H9 (cell line): Measurements from ENCODE around the gene CCDC159. TPM values are rescaled to one million over a fixed set of nuclear protein-coding genes. Genes with fewer than 3 reads are reported as not detected.
A peak's percentile ranks its signal among the peaks of the same experiment; 100 is the strongest.

ENCODE experiments used
- DNase-seq: peaks from one replicate; pipeline ENCODE4 v3.0.0-alpha.2; 2017
- H2AFZ ChIP-seq: one replicate; pipeline ENCODE4 v1.6.1; 2013; ENCODE audit warnings: mild to moderate bottlenecking, low read length, control low read depth, moderate library complexity
- H2AK5ac ChIP-seq: 2 replicates; pipeline ENCODE4 v1.6.1; 2013; ENCODE audit warnings: low read length, control low read depth, mixed read lengths; ENCODE audit not compliant: insufficient read length
- H2BK120ac ChIP-seq: one replicate; pipeline ENCODE4 v1.6.1; 2013; ENCODE audit warnings: low read depth, mild to moderate bottlenecking, low read length, control low read depth, inconsistent platforms; ENCODE audit not compliant: poor library complexity, severe bottlenecking
- H2BK12ac ChIP-seq: 2 replicates; pipeline ENCODE4 v1.6.1; 2013; ENCODE audit warnings: low read length, control low read depth, mixed read lengths, low read depth; ENCODE audit not compliant: insufficient read length
- H2BK15ac ChIP-seq: 2 replicates; pipeline ENCODE4 v1.6.1; 2013; ENCODE audit warnings: low read depth, low read length, control low read depth
- H2BK20ac ChIP-seq: one replicate; pipeline ENCODE4 v1.6.1; 2013; ENCODE audit warnings: low read depth, mild to moderate bottlenecking, low read length, control low read depth, inconsistent platforms; ENCODE audit not compliant: poor library complexity, severe bottlenecking
- H2BK5ac ChIP-seq: 2 replicates; pipeline ENCODE4 v1.6.1; 2013; ENCODE audit warnings: low read length, control low read depth, mixed read lengths; ENCODE audit not compliant: insufficient read length
- H3K14ac ChIP-seq: 2 replicates; pipeline ENCODE4 v1.6.1; 2013; ENCODE audit warnings: low read length, control low read depth; ENCODE audit not compliant: insufficient read depth
- H3K18ac ChIP-seq: 2 replicates; pipeline ENCODE4 v1.6.1; 2013; ENCODE audit warnings: low read depth, mild to moderate bottlenecking, mixed read lengths, low read length, control low read depth; ENCODE audit not compliant: insufficient read length
- H3K23ac ChIP-seq: 2 replicates; pipeline ENCODE4 v1.6.1; 2013; ENCODE audit warnings: low read length, control low read depth, mixed read lengths, low read depth; ENCODE audit not compliant: insufficient read length
- H3K23me2 ChIP-seq: 2 replicates; pipeline ENCODE4 v1.6.1; 2013; ENCODE audit warnings: low read depth, mild to moderate bottlenecking, mixed read lengths, low read length, control low read depth; ENCODE audit not compliant: insufficient read length, poor library complexity, severe bottlenecking
- H3K27ac ChIP-seq: 2 replicates; pipeline ENCODE4 v1.5.1; 2013; ENCODE audit warnings: low read length, control low read depth, mixed read lengths, low read depth; ENCODE audit not compliant: insufficient read length
- H3K27me3 ChIP-seq: 2 replicates; pipeline ENCODE4 v1.6.1; 2013; ENCODE audit warnings: low read length, control low read depth, inconsistent platforms; ENCODE audit not compliant: insufficient read depth
- H3K4ac ChIP-seq: 2 replicates; pipeline ENCODE4 v1.6.1; 2013; ENCODE audit warnings: low read depth, mild to moderate bottlenecking, control low read depth, inconsistent platforms, low read length, moderate library complexity
- H3K4me1 ChIP-seq: 2 replicates; pipeline ENCODE4 v1.6.1; 2013; ENCODE audit warnings: low read length, control low read depth, inconsistent platforms; ENCODE audit not compliant: insufficient read depth
- H3K4me2 ChIP-seq: 2 replicates; pipeline ENCODE4 v1.6.1; 2013; ENCODE audit warnings: low read length, control low read depth, mixed read lengths; ENCODE audit not compliant: insufficient read length, insufficient read depth
- H3K56ac ChIP-seq: 2 replicates; pipeline ENCODE4 v1.6.1; 2013; ENCODE audit warnings: low read depth, mild to moderate bottlenecking, mixed read lengths, low read length, control low read depth; ENCODE audit not compliant: insufficient read length
- H3K79me1 ChIP-seq: 2 replicates; pipeline ENCODE4 v1.6.1; 2013; ENCODE audit warnings: low read depth, mild to moderate bottlenecking, moderate library complexity, low read length, control low read depth, inconsistent platforms; ENCODE audit not compliant: insufficient read depth, poor library complexity, severe bottlenecking
- H3K79me2 ChIP-seq: 2 replicates; pipeline ENCODE4 v1.6.1; 2013; ENCODE audit warnings: low read length, control low read depth, inconsistent platforms; ENCODE audit not compliant: insufficient read depth
- H3K9ac ChIP-seq: 2 replicates; pipeline ENCODE4 v1.6.1; 2013; ENCODE audit warnings: low read length, control low read depth, mixed read lengths; ENCODE audit not compliant: insufficient read length; ENCODE audit errors: extremely low read depth
- H3K9me3 ChIP-seq: one replicate; pipeline ENCODE4 v1.6.1; 2013; ENCODE audit warnings: low read depth, low read length, inconsistent platforms; ENCODE audit not compliant: control insufficient read depth
- H3T11ph ChIP-seq: one replicate; pipeline ENCODE4 v1.6.1; 2013; ENCODE audit warnings: mild to moderate bottlenecking, low read length, control low read depth, inconsistent platforms
- H4K20me1 ChIP-seq: one replicate; pipeline ENCODE4 v1.6.1; 2013; ENCODE audit not compliant: control insufficient read depth, insufficient read length, insufficient read depth
- H4K5ac ChIP-seq: 2 replicates; pipeline ENCODE4 v1.6.1; 2013; ENCODE audit warnings: low read depth, mild to moderate bottlenecking, mixed read lengths, low read length, control low read depth; ENCODE audit not compliant: insufficient read length
- H4K8ac ChIP-seq: replicated peaks from 2 replicates; pipeline ENCODE4 v1.6.1; 2013; ENCODE audit warnings: low read length, control low read depth, mixed read lengths, low read depth; ENCODE audit not compliant: insufficient read length
- H4K91ac ChIP-seq: 2 replicates; pipeline ENCODE4 v1.6.1; 2013; ENCODE audit warnings: low read depth, mild to moderate bottlenecking, moderate library complexity, mixed read lengths, low read length, control low read depth; ENCODE audit not compliant: insufficient read length
- H3K27ac Mint-ChIP-seq, 3 experiments: 2 replicates in 2 of 3; 3 replicates in 1 of 3; pipeline ENCODE4 v1.8.0; 2020 to 2021; ENCODE audit warnings: mixed read lengths in 3 of 3, mild to moderate bottlenecking in 1 of 3, moderate library complexity in 1 of 3
- H3K27me3 Mint-ChIP-seq: 2 replicates; pipeline ENCODE4 v1.8.0; 2021; ENCODE audit warnings: low read depth, mild to moderate bottlenecking, moderate library complexity, mixed read lengths
- H3K36me3 Mint-ChIP-seq, 3 experiments: 2 replicates in 2 of 3; 3 replicates in 1 of 3; pipeline ENCODE4 v1.8.0; 2020 to 2021; ENCODE audit warnings: low read depth in 3 of 3, mixed read lengths in 3 of 3; ENCODE audit not compliant: insufficient read depth in 1 of 3
- H3K4me1 Mint-ChIP-seq, 2 experiments: 2 replicates each; pipeline ENCODE4 v1.8.0; 2020; ENCODE audit warnings: mixed read lengths in 2 of 2
- H3K4me3 Mint-ChIP-seq, 2 experiments: 2 replicates in 1 of 2; 3 replicates in 1 of 2; pipeline ENCODE4 v1.8.0; 2020 to 2021; ENCODE audit warnings: mild to moderate bottlenecking in 2 of 2, mixed read lengths in 2 of 2, moderate library complexity in 1 of 2
- H3K9me3 Mint-ChIP-seq, 2 experiments: 2 replicates in 1 of 2; 3 replicates in 1 of 2; pipeline ENCODE4 v1.8.0; 2020; ENCODE audit warnings: mild to moderate bottlenecking in 2 of 2, mixed read lengths in 2 of 2, moderate library complexity in 1 of 2
- CTCF ChIP-seq: fragments of 200-600 bp; sonication (generic); conservative IDR thresholded peaks from 3 replicates; pipeline ENCODE4 v1.8.0; 2021; ENCODE audit warnings: antibody characterized with exemption, mild to moderate bottlenecking
- WGBS: extraction: QIAGEN DNeasy Blood & Tissue Kit; methylation state at CpG from one replicate; pipeline ENCODE4 v1.1.7; 2013; ENCODE audit warnings: missing lambda C conversion rate, low lambda C conversion rate, mixed read lengths; ENCODE audit not compliant: insufficient read length; ENCODE audit errors: extremely low coverage; 5-methylcytosine and 5-hydroxymethylcytosine counted together
- total RNA-seq: library from RNA; stranded (reverse); gene quantifications from 2 replicates; pipeline ENCODE4 v1.2.1, GENCODE V29; 2021

The CCDC159 gene
- total RNA-seq, 1 experiment from 2014 or later, result 5.7 TPM

- Histone ChIP-seq H3K79me1 (no peaks in the 10 kb centered on the region), H3K27ac (no peak overlapping the region), H3K56ac (no peak overlapping the region), H4K20me1 (no peaks in the 10 kb centered on the region), H3K23me2 (peaks cover 12% of the 10 kb centered on the region), H2AK5ac (no peak overlapping the region), H3K4me1 (peaks cover 2% of the 10 kb centered on the region; the same call in 1 of the 2 replicates), H4K8ac (no peak overlapping the region), H3K4ac (no peak overlapping the region), H3K9me3 (no peaks in the 10 kb centered on the region), H2BK5ac (no peak overlapping the region), H4K5ac (no peak overlapping the region), H2BK15ac (no peak overlapping the region), H3K27me3 (no peaks in the 10 kb centered on the region; the same call in 1 of the 2 replicates), H4K91ac (no peak overlapping the region), H2BK12ac (no peak overlapping the region), H3K4me2 (no peak overlapping the region), H3K23ac (no peak overlapping the region), H3K14ac (no peak overlapping the region), H3K9ac (no peak overlapping the region), H2BK20ac (no peak overlapping the region), H2AFZ (no peak overlapping the region), H3T11ph (no peak overlapping the region), H2BK120ac (no peak overlapping the region), H3K18ac (no peak overlapping the region), H3K79me2 (no peaks in the 10 kb centered on the region)
- no peaks in the 10 kb centered on the region; a peak in 1 of 5 replicates for H3K9me3 Mint-ChIP-seq
- no peak for TF ChIP-seq CTCF
- H3K27ac Mint-ChIP-seq, result no peak overlapping the region
- no peak for DNase-seq
- WGBS, result no CpG with 5 or more reads among the region's 11 CpGs
- peaks cover 52% of the 10 kb centered on the region for H3K27me3 Mint-ChIP-seq
- peak overlapping the region in 1 of 2 experiments; percentile 35; a peak in 1 of 5 replicates for H3K4me3 Mint-ChIP-seq
- peaks cover 13 to 36% of the 10 kb centered on the region in 2 experiments for H3K4me1 Mint-ChIP-seq
- H3K36me3 Mint-ChIP-seq, result no peaks in the 10 kb centered on the region; a peak in 2 of 7 replicates
Measured at GRCh38 chr19:11359421-11359820, 13.1 kb downstream of the CCDC159 start.
